WERI-Rb-1 (cell line): ENCODE data around the gene PGM1.

Experiments
- DNase-seq: peaks from one replicate; pipeline ENCODE4 v3.0.0-alpha.2; 2020
- H3K27ac ChIP-seq: fragments of 250-450 bp; sonication (Bioruptor Pico); 2 replicates; pipeline ENCODE4 v1.5.1; 2020; ENCODE audit warnings: mild to moderate bottlenecking, moderate library complexity
- H3K27me3 ChIP-seq: fragments of 250-450 bp; sonication (Bioruptor Pico); 2 replicates; pipeline ENCODE4 v1.5.1; 2021; ENCODE audit warnings: mild to moderate bottlenecking, low read depth, moderate library complexity; ENCODE audit not compliant: insufficient read depth, severe bottlenecking
- H3K36me3 ChIP-seq: fragments of 250-450 bp; sonication (Bioruptor Pico); 2 replicates; pipeline ENCODE4 v1.5.1; 2020; ENCODE audit warnings: mild to moderate bottlenecking, moderate library complexity
- H3K4me3 ChIP-seq: 2 replicates; pipeline ENCODE4 v1.5.1; 2011; ENCODE audit warnings: low read depth, mild to moderate bottlenecking, control low read depth, low read length
- H3K9me3 ChIP-seq: fragments of 250-450 bp; sonication (Bioruptor Pico); 2 replicates; pipeline ENCODE4 v1.5.1; 2021; ENCODE audit warnings: mild to moderate bottlenecking, moderate library complexity; ENCODE audit not compliant: severe bottlenecking
- TF ChIP-seq, protein P1 (sequence below): IDR thresholded peaks from 2 replicates; pipeline ENCODE4 v1.5.1; 2011; ENCODE audit warnings: low read depth, mild to moderate bottlenecking, control low read depth, inconsistent platforms, low read length

The PGM1 gene

DNA sequence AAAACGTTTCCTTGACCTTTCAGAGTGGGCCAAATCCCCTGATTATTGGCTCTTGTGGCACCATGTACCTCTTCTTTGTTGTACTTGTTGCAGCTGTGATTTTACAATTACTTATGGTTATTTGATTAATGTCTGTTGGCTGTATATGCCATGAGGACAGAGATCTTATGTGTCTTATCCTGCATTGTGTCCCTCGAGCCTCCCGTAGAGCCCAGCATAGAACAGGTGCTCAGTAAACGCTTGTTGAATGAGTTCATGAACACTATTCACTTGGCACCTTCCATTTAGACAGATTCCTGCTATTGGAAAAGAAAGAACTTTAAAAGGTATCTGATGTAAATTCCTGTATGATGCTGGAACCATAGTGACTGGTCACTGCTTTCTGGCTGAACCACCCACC, 48.4 kb downstream of the PGM1 start:
- Histone ChIP-seq H3K27ac (no peak overlapping the region), H3K4me3 (no peak overlapping the region), H3K27me3 (no peaks in the 10 kb centered on the region), H3K9me3 (no peaks in the 10 kb centered on the region), H3K36me3 (peaks cover 6% of the 10 kb centered on the region)
- DNase-seq, result no peak
- TF ChIP-seq, protein P1, sequence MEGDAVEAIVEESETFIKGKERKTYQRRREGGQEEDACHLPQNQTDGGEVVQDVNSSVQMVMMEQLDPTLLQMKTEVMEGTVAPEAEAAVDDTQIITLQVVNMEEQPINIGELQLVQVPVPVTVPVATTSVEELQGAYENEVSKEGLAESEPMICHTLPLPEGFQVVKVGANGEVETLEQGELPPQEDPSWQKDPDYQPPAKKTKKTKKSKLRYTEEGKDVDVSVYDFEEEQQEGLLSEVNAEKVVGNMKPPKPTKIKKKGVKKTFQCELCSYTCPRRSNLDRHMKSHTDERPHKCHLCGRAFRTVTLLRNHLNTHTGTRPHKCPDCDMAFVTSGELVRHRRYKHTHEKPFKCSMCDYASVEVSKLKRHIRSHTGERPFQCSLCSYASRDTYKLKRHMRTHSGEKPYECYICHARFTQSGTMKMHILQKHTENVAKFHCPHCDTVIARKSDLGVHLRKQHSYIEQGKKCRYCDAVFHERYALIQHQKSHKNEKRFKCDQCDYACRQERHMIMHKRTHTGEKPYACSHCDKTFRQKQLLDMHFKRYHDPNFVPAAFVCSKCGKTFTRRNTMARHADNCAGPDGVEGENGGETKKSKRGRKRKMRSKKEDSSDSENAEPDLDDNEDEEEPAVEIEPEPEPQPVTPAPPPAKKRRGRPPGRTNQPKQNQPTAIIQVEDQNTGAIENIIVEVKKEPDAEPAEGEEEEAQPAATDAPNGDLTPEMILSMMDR, result no peak

DNA sequence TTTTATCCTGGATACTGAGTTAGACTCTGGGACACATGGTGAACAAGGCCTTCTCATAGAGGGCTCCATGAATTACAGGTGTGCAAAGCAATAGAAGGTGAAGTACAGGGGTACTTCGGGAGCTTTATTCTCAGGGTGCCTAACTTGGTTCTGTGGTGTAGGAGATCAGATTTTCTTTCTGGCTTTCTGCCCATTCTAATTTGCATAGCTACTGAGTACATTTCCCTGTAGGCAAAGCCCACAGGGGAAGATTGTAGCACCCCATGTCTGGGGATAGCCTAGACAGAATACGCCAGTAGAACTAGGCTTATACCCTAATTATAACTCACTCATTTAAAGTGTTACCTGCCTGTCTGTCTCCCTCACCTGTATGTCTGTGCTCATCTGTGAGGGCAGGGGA, 49.7 kb downstream of the PGM1 start:
- peaks cover 5% of the 10 kb centered on the region; the same call in 1 of the 2 replicates for H3K36me3 ChIP-seq
- H3K4me3 ChIP-seq, result no peak overlapping the region
- TF ChIP-seq, protein P1, result no peak
- no peak overlapping the region for H3K27ac ChIP-seq
- H3K9me3 ChIP-seq, result no peaks in the 10 kb centered on the region
- no peak for DNase-seq
- H3K27me3 ChIP-seq, result no peaks in the 10 kb centered on the region

DNA sequence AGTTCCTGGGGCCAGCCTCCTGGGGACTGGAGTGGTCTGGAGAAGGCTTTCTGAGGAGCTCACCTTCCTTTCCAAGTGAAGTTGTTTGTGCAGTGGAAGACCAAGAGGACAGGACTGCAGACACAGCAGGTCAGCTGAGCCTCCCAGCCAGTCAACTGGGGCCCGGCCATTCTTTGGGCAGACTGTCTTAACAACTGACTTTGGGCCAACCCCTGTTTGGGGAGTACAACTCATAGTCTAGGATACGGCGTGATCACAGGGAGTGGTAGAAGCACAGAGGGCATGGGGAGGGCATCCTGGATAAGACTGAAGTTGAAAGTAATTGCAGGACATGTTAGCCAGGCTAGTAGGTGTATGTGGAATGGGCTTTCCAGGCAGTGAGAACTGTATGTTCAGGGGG, 50.3 kb downstream of the PGM1 start:
- H3K36me3 ChIP-seq, result 0 out of 2 replicates have a peak, but pooled peaks cover 3% of the 10 kb centered on the region
- no peak for DNase-seq
- TF ChIP-seq, protein P1, result no peak

DNA sequence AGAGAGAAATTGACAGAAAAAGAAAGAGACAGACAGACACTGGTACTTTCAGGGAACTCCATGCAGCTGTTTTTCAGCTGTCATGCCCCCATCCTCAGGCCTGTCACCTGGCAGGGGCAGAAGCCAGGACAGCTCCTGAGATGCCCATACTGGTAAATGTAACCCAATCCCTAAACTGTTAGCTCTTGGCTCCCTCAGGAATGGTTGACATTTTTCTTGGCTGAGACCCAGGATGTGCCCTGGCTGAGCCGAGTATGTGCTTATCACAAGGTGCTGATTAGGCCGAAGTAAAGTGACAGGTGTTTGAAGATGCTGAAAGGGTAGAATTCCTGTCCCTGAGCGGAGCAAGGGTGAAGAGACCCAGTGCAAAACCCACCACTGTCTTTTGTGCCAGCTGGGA, 50.7 kb downstream of the PGM1 start:
- TF ChIP-seq, protein P1, result no peak
- Histone ChIP-seq H3K36me3 (no peaks in the 10 kb centered on the region), H3K9me3 (no peaks in the 10 kb centered on the region), H3K27ac (no peak overlapping the region), H3K4me3 (no peak overlapping the region), H3K27me3 (no peaks in the 10 kb centered on the region)
- no peak for DNase-seq

More for the DNA sequence above, 50.3 kb downstream of the PGM1 start:
- no peak overlapping the region for H3K4me3 ChIP-seq
- no peaks in the 10 kb centered on the region for H3K27me3 ChIP-seq
- no peaks in the 10 kb centered on the region for H3K9me3 ChIP-seq
- no peak overlapping the region for H3K27ac ChIP-seq

DNA sequence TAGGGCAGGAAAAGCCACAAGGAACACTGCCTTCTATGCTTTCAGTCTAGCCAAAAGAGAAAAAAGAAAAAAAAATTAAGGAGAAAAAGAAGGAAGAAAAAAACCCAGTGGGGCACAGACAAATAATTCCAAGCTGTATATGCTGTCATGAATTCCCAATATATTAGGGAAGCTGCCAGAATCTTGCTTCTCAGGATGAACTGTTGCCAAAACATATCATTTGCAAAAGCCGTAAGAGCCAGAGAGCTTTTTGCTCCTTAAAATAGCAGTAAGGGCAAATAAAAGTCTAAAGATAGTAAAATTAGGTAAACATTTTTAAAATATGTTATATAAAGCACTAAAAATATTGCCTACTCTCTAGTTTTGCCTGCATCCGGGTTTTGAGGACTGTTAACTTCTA, 52.1 kb downstream of the PGM1 start:
- Histone ChIP-seq H3K27me3 (no peaks in the 10 kb centered on the region), H3K4me3 (no peak overlapping the region), H3K36me3 (no peaks in the 10 kb centered on the region), H3K9me3 (no peaks in the 10 kb centered on the region), H3K27ac (no peak overlapping the region)
- TF ChIP-seq, protein P1, result no peak
- DNase-seq, result no peak

DNA sequence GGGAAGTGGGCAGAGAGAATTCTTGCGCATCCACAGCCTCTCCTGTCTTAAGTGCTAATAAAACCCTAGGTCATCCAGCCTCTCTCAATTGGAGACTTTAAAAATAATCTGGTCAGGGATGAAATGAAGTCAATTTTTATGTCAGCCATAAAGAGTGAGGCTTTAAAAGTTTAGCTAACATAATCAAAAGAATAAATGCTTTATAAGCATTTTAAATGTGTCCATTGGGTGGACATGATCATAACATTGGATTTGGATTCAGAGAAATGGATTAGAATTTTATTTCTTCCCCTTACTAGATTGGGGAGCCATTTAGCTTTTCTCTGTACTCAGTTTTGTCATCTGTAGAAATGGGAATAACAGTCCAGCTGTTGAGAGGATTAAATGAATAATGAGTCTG, 55.5 kb downstream of the PGM1 start:
- no peak overlapping the region for H3K4me3 ChIP-seq
- H3K27ac ChIP-seq, result no peak overlapping the region
- H3K36me3 ChIP-seq, result no peaks in the 10 kb centered on the region
- TF ChIP-seq, protein P1, result no peak
- DNase-seq, result no peak
- H3K27me3 ChIP-seq, result no peaks in the 10 kb centered on the region
- no peaks in the 10 kb centered on the region for H3K9me3 ChIP-seq
